PC-9 (cell line): ENCODE measurements around the gene SGIP1.

Source experiments
- EZH2 ChIP-seq: fragments of 200-600 bp; sonication (generic); IDR thresholded peaks from 2 replicates; pipeline ENCODE4 v1.8.0; 2017; ENCODE audit warnings: antibody characterized with exemption, low read depth
- TF ChIP-seq, protein P1 (sequence below): fragments of 200-600 bp; sonication (generic); conservative IDR thresholded peaks from 2 replicates; pipeline ENCODE4 v1.6.1; 2017; ENCODE audit warnings: mixed run types, antibody characterized with exemption, mild to moderate bottlenecking, moderate library complexity

DNA sequence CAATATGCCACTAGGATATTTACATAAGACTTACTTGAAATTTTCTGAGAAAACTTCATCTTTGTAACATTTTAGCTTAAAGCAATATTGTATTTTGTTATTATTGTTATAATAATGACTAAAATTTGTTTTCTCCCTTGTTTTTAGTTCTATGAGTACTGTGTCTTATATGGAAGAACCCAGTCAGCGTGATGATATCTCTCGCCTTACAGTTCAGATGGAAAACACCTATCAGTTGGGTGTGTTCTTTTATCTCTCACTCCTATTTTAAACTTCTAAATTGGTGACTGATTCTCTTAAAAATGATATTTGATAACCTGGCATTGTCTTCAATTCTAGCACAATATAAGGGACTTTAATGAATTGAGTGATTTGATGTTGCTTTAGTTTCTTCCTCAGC lies 236.3 kb downstream of the SGIP1 start:
- TF ChIP-seq, protein P1, sequence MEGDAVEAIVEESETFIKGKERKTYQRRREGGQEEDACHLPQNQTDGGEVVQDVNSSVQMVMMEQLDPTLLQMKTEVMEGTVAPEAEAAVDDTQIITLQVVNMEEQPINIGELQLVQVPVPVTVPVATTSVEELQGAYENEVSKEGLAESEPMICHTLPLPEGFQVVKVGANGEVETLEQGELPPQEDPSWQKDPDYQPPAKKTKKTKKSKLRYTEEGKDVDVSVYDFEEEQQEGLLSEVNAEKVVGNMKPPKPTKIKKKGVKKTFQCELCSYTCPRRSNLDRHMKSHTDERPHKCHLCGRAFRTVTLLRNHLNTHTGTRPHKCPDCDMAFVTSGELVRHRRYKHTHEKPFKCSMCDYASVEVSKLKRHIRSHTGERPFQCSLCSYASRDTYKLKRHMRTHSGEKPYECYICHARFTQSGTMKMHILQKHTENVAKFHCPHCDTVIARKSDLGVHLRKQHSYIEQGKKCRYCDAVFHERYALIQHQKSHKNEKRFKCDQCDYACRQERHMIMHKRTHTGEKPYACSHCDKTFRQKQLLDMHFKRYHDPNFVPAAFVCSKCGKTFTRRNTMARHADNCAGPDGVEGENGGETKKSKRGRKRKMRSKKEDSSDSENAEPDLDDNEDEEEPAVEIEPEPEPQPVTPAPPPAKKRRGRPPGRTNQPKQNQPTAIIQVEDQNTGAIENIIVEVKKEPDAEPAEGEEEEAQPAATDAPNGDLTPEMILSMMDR = no peak
- TF ChIP-seq EZH2 = no peak
